HL-60/S4 (cell line): Measurements from ENCODE around the gene GALK2.

Experiments
- in situ Hi-C: fragments of 300-500 bp; cut with MboI; formaldehyde crosslinking; loops from 2 replicates; pipeline ENCODE4 v1.14.3; 2022; ENCODE audit warnings: low sequenced_read_pairs

Gene GALK2

DNA sequence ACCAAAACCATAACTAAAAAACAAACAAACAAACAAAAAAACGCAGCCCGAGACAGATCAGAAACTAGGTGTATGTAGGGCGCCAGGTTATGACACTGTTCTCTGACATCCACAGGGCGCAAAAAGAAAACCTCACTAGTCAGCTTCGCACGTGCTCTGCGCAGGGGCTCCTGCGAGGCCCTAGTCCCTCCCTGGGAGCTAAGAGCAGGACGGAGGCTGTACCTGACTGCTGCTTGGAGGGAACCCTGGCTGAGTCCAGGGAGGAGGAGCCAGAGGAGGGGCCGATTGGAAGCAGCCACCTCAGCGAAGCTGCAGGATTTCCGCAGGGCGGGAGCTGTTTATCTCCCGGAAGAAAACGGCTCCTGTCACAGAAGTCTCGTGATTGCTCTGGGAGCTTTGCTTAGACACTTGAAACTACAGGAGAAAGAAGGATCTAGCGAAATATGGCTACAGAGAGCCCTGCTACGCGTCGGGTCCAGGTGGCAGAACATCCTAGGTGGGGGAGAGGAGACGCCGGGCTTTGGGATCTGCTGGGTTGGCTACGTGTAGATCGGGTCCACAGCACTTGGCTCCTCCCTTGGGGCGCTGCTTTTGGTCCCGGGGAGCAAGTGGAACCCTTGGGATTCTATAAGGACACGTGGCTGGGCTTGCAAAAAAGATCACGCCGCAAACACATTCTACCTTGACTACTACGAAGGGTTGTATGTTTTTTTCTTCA is at the start of gene GALK2:
Gene GALK2, plus strand, starts transcription at position 368 of the 718 bp plus-strand sequence. Its CDS starts 76 bp downstream, at position 444.
- in situ Hi-C loops: no loop called here

DNA sequence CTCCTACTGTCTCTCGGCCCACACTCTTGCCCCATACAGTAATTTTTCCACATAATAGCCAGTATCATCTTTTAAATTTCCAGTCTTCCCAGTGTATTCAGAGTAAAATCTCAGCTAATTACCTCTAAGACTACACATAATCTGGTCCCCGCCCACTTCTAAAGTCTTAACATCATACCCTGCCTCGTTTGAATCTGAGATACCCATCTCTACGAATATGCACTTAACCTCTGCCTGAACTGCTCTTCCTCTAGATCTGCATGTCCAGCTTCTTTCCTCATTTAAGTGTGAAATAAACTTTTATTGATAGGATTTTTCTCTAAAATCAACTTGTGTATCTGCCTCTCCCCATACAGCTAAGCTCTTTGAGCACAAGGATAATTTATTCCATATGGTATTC is 49.2 kb upstream of the GALK2 start:
- in situ Hi-C loops: no loop called here

DNA sequence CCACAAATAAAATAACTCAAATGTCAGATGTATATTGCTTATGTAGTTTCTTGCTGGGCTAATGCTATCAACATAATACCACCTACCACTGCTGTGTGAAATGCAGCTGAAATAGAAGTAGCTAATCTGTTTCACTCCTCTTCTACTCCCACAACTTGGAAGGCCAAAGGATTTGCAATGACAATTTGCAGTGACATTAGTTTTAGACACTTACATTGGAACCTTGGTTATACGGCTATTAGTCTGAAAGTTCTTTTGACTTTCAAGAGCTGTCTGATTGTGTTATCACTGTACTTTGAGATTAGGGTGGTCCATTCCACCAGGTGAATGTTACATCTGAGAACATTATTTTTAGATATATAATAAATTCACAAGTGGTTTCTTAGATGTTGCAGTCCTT is 48.1 kb upstream of the GALK2 start:
- in situ Hi-C loops: no loop called here

DNA sequence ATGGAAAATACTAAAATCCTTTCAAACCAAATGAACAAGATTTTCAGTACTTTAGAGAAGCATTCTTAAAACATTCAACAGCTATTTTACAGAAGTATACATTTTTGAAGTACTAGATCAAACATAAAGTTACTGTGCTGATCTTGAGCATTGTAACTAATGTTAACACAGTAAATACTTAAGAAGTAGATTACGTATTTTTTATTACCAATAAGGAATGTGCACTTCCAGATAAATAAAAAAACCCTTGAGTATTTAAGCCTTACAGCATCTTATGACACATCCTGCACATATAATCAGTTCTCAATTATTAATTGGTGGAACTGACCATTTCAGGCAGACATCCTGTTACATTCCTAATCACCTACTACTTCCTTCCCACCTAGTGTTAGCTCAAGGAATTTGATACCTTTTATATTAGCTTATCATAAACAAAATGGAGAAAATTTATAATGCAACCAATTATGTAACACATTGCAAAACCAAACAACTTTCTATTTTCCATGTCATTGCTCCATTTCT is 47.4 kb upstream of the GALK2 start:
- in situ Hi-C loops: no loop called here

DNA sequence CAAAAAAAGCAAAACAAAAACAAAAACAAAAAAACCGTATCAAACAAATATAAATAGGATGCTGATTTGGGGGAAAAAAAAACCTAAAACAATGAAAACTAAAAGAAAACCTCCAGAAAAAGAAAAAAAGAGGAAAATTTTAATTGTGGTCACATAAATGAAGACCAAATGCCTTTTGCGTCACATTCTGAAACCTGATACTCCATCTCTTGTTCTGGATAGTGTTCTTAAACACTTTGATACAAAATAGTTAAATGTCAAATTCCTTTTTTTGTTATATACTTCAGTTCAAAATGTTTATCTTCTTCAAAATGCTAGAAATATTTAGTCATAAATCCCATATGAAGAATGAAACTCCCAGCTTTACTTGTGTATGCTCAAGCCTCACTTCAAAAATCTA is 45.7 kb upstream of the GALK2 start:
- in situ Hi-C loops: no loop called here

DNA sequence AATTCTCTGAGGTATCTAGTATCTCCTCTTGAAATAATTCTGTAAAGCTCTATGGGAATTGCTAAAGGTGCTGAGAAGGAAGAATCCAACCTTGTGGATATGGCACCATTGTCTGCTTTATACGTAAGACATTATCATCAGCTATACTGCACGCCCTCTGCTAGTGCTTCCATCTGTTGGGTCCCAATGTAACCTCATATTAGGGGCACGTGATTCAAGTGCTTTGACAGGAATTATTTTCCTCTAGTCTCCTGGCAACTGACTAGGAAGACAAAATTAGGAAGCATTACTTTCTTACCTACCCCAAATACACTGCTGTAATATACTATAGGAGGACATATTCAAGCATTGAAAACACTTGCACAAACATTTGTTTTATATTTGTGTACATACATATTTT is 38.6 kb upstream of the GALK2 start:
- in situ Hi-C loops: no loop called here

DNA sequence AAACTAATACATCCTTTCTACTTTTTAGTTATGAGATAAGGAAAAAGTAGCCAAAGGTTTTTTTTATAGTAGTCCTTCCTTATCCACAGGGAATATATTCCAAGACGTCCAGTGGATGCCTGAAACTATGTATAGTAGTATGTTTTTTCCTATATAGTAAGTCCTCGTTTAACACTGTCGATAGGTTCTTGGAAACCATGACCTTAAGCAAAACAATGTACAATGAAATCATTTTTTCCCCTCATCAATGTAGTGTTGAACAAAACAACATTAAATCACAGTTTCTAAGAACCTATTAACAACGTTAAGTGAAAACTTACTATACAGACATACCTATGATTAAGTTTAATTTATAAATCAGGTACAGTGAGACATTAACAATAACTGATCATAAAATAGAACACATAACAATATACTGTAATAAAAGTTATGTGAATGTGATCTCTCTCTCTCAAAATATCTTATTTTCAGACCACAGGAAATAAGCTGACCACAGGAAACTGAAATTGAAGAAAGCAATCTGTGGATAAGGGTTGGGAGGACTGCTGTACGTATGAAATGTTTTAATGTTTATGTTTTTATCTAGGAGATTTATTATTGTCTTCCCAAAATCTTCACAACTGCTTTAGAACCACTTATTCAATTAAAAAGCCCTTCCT is 35.2 kb upstream of the GALK2 start:
- in situ Hi-C loops: no loop called here

DNA sequence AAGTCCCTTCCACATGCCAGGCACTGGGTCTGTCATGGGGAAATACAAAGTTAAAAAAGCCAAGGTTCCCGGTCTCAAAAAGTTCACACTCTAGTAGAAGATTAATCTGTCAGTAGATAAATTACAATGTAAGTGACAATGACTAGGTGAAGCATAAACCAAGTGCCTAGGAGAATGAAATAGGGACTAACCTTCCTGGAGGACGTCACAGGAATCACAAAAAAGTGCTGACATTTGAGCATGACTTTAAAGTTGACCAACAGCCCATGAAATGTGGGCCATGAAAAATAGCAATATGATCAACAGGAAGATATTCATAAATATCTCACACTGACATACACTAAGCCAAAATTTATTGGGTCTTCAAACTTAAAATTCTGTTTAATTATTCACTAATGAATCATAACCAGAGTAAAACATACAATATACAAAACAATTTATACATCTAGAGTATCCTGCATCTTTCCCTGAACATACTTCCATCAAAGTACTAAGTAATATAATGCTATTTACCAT is 34.6 kb upstream of the GALK2 start:
- in situ Hi-C loops: no loop called here

DNA sequence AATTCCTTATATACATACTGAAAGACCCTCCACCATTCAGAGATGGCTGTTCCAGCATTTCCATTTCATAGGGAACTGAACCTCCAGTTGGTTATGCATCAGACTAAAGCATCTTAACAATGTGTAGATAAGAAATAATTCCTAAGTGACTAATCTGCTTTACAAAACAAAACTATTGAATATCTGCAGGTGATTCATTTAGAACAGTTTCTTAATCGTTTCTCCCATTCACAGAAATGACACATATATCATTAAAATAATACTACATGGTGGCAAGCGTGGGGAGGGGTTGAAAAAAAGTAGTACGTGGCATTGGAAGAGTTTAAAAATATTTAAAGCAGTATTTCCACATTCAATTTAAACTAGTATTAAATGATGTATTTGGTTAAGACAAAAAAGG is 34.1 kb upstream of the GALK2 start:
- in situ Hi-C loops: no loop called here

DNA sequence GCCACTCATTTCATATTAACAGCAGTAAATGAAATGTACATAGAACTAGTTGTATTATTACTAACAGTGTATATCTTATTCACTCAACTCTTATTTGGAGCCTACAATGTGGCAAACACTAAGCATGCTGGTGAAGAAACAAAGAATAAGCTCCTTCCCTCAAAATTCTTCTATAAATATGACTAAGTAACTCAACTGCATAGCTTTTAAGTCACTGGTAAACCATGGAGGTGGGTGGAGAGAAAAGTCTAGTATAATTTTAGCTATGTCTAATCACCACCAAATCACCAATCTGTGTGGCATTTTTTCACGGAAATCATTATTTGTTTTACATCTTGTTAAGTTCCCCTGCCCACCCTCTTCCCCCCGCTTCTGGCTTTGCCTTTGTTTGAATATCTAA is 32.2 kb upstream of the GALK2 start:
- in situ Hi-C loops: no loop called here

DNA sequence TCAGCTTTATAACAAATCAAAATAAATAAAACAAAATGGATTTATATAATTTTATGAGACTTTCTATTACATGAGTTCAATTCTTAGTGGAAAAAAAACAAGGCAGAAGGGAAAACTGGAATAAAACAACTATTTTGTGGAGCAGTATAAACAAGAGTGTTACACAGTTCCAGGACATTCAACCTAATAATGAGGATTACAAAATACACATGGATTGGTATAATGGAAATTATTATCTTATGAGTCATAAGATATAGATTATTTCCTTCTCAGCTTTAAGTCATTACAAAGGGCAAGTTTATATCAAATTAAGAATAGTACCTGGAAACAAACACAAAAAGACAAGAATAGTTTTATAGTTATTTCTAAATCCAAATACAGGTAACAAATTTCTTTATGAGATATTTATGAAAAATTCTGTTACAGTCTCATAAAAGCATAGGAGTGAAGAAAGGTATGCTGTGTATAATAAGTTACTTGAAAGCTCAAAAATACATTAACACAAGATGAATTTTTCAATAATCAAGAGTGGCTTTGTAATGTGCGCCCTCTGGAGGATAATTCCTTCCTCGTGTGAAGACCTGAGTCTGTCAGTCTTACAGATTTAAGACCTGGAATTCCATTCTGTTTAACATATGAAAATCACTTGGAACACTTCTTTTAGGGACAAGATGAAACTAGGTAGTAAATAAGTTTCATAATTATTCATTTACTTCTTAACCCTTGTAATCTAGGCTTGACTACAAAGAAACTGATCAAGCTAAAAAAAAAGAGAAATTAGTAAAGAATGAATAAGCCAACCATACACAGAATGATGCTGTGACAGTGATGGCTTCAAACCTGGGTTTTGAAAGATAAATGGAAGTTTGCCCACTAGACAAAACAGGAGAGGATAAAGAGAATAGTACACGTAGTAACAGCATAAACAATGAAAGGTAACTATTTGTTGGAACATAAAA is 24.1 kb upstream of the GALK2 start:
- in situ Hi-C loops: no loop called here

DNA sequence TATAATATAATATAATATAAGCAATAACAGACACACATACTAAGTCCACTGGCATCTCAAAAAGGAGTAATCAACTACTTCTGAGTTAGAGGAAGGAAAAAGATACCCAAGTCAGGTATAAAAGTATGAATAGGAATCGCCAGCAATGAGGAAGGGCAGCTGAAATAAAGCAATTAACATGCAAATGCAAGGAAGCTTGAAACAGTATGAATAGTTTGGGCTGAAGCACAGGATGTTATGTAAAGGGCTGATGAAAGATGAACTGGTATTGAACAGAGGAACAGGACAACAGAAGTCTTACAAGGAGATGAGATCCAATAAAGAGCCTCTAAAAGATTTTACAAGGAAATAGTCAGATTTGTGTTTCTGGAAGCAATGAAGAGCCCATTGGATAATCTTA is 21.7 kb upstream of the GALK2 start:
- in situ Hi-C loops: no loop called here

DNA sequence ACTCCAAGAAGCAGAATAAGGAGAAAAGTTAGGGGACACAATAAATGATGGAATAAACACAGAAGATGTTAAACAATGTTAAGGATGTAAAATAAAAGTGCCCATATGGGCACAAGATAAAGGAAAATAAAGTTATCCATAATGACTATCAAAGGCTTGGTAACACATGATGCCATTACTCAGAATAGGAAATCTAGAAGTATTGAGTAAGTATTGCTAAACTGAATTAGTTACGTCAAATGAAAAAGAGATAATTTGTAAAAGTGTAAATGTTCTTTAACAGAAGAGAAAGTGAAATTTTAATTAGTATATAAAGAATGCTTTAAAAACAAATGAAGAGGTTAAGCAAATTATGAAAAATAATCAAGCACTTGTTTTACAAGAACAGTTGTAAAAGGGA is 21.3 kb upstream of the GALK2 start:
- in situ Hi-C loops: no loop called here

DNA sequence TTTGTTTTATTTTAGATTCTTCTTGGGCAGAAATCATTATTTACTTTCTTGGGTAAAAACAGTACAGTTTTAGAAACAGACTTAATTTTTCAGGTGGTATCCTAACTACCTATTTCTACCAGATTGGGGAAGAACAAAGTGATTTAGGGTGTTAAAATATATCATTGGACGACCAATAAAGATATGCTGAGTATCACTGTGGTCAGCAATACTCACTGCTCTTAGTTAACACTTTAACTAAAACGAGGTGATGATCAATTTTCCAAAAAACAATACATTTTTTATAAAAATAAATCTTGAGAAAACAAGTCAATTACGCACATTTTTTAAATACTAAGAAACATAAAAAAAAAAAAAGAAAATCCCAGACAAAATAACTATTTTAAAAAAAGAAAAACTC is 18.2 kb upstream of the GALK2 start:
- in situ Hi-C loops: no loop called here

DNA sequence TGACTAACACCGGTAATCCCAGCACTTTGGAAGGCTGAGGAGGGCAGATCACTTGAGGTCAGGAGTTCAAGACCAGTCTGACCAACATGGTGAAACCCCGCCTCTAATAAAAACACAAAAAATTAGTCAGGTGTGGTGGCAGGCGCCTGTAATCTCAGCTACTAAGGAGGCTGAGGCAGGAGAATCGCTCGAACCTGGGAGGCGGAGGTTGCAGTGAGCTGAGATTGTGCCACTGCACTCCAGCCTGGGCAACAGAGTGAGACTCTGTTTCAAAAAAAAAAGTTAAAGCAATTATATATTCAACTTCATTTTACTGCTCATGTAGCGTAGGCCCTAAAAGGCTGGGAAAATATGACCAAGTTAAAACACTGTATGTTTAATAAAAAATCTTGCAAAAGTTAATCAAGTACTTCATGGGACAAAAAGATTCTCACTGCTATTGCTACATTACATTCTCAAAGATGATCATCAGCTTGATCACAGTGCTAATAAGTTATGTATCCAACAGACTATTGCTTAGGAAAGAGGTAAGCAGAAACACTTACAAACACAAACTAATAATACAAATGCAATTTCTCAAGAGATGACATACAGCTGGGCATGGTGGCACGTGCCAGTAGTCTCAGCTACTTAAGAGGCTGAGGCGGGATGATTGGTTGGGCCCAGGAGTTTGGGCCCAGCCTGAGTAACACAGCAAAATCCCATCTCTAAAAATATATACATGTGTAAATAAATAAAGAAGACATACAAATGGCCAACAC is 17.3 kb upstream of the GALK2 start:
- in situ Hi-C loops: no loop called here

DNA sequence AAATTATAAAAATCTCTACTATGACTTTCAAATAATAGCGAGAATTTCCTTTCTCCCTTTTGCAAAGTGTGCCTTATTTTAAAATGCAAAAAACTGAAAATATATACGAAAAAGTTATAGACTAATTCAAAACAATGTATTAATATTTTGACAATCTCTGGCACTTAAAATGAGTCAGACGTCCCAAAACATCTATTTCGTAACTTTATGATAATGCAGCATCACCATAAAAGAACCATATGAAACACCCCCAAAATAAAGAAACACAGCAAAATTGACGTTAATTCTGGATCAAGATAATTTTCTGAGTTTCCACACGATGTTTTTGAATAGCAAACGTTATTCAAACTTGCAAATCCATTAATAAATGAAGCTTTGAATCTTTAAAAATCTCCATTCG is 15.7 kb upstream of the GALK2 start:
- in situ Hi-C loops: no loop called here

DNA sequence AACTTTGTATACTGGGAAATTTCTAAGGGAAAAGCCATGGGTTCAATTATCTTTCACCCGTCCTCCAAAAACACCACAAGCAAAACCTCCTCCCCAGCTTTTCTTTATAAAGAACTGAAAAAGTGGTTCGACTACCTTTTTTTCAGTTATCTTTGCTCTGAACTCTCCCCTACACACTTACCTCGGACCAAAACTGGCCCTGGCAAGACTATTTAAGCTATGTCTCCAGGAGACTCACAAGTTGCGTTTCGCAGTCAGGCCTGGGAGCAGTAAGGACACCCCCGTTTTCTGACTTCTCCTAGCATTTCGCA is 15.3 kb upstream of the GALK2 start:
- in situ Hi-C loops: no loop called here

DNA sequence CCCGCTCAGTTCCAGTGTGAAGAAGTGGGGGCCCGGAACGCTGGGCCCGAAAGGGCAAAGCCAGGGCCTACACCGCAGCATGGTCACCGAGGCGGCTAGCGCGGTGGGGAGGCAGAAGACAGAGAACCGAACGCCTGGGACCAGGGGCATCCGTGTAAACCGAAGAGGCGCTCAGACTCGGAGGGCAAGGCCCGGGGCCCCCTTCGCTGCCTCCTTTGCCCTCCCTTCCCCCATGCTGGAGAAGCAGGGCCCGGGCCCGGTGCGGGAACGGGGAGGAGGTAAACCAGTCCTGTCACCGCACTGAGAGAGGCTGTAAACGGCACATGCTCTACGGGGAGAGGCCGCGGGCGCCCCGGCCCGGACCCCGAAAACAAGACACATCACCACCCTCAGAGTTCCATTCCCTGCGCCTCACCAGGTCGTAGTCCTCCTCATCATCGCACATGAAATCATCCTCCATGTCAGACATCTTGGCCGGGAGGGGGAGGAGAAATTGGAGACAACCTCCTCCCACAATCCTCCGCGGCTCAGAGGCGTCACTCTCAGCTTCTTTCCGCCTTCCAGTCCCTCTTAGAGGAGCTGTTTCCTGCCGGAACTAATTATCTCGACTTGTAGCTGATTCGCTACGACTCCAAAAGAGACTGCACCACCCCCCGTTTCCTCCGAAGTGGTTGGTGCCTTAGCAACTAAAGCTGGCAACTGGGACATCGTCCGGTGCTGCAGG is 14.8 kb upstream of the GALK2 start, which contains the start of gene COPS2:
Gene COPS2, minus strand, starts transcription at position 490 of the 724 bp plus-strand sequence. Its CDS starts 21 bp downstream, at position 469.
- in situ Hi-C loops: no loop called here

DNA sequence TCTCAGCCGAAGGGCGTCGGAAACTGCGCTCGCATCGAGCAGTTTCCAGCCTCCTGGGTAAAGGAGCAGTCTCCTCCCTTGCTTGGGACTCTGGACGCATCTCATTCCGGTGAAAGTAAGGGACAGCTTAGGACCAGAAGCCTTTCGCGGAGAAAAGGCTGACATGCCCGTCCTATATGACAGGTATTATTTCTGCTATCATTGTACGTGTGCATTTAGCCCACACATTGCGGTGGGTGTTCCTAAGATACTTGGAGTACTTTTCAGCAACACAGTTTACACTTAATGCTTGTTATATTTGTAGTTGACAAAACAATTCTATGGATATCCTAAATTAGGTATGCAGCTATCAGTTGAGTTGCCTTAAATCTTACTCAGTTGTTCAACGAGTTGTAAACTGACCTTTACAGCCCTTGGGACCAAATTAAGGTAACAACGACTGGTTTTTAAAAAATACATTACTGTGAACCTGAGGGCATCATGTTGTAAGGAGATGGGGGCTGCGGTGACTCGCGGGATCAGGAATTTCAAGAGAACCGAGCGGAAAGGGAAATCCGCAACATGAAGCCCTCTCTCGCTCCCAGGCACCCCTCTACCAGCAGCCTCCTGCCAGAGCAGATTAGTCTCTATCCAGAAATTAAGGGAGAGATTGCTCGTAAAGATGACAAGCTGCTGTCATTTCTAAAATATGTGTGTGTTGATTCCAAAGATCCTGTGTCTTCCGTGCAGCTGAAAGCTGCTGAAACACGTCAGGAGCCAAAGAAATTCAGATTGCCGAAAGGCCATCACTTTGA is 14.0 kb upstream of the GALK2 start:
- in situ Hi-C loops: no loop called here
